HepG2 (cell line): ENCODE data around the gene DAB2IP. TPM values are rescaled to one million over a fixed set of nuclear protein-coding genes. Genes with fewer than 3 reads are reported as not detected.

Experiments
- DMTF1 ChIP-seq: sonication (generic); formaldehyde crosslinking; IDR thresholded peaks from 2 replicates; pipeline ENCODE4 v1.4.0; 2020; ENCODE audit warnings: mild to moderate bottlenecking, missing genetic modification reagents
- IKZF4 ChIP-seq: sonication (generic); formaldehyde crosslinking; IDR thresholded peaks from 2 replicates; pipeline ENCODE4 v1.5.1; 2020; ENCODE audit warnings: borderline replicate concordance, mild to moderate bottlenecking, low read depth, missing genetic modification reagents; ENCODE audit errors: not compliant biosample characterization
- PAX8 ChIP-seq: sonication (generic); formaldehyde crosslinking; IDR thresholded peaks from 2 replicates; pipeline ENCODE4 v1.8.0; 2022; ENCODE audit warnings: mild to moderate bottlenecking, missing genetic modification reagents, borderline replicate concordance
- POLR2AphosphoS2 ChIP-seq: IDR thresholded peaks from 2 replicates; pipeline ENCODE4 v1.6.1; 2011; ENCODE audit warnings: low read depth, low read length, improper control_type of control experiment
- RCOR2 ChIP-seq: IDR thresholded peaks from 2 replicates; pipeline ENCODE4 v1.6.1; 2016; ENCODE audit warnings: missing biosample characterization, missing genetic modification reagents
- RERE ChIP-seq: IDR thresholded peaks from 2 replicates; pipeline ENCODE4 v1.6.1; 2016; ENCODE audit warnings: low read depth, missing genetic modification reagents, missing compliant biosample characterization
- SRY ChIP-seq: sonication (generic); formaldehyde crosslinking; IDR thresholded peaks from 2 replicates; pipeline ENCODE4 v1.8.0; 2022; ENCODE audit warnings: mild to moderate bottlenecking, missing genetic modification reagents
- ZNF142 ChIP-seq: sonication (generic); formaldehyde crosslinking; IDR thresholded peaks from 2 replicates; pipeline ENCODE4 v1.4.0; 2020; ENCODE audit warnings: missing genetic modification reagents
- ZNF143 ChIP-seq: sonication (generic); formaldehyde crosslinking; IDR thresholded peaks from 2 replicates; pipeline ENCODE4 v1.4.0; 2020; ENCODE audit warnings: missing genetic modification reagents
- ZNF17 ChIP-seq: sonication (generic); formaldehyde crosslinking; IDR thresholded peaks from 2 replicates; pipeline ENCODE4 v1.5.0; 2020; ENCODE audit warnings: mild to moderate bottlenecking, missing genetic modification reagents
- ZNF230 ChIP-seq: sonication (generic); formaldehyde crosslinking; IDR thresholded peaks from 2 replicates; pipeline ENCODE4 v1.4.0; 2020; ENCODE audit warnings: mild to moderate bottlenecking, missing genetic modification reagents
- ZNF235 ChIP-seq: sonication (generic); formaldehyde crosslinking; IDR thresholded peaks from 2 replicates; pipeline ENCODE4 v1.8.1; 2023; ENCODE audit warnings: mild to moderate bottlenecking, missing genetic modification reagents, borderline replicate concordance
- ZNF552 ChIP-seq: sonication (generic); formaldehyde crosslinking; IDR thresholded peaks from 2 replicates; pipeline ENCODE4 v1.9.0; 2022; ENCODE audit warnings: missing genetic modification reagents, mild to moderate bottlenecking, borderline replicate concordance
- ZNF720 ChIP-seq: sonication (generic); formaldehyde crosslinking; IDR thresholded peaks from 2 replicates; pipeline ENCODE4 v1.4.0; 2020; ENCODE audit warnings: missing genetic modification reagents
- polyA plus RNA-seq, 8 experiments: library from polyadenylated mRNA; depleted of rRNA in 3 of 8; stranded (reverse) in 7 of 8; unstranded in 1 of 8; fragments of >200 nt; fragmentation: Illumina TruSeq in 4 of 8; extraction: Trizol in 4 of 8; gene quantifications; 2 replicates each; pipeline versions ENCODE4 v1.2.1 to v1.2.3, GENCODE V29; 2011 to 2016; ENCODE audit warnings: low read depth in 4 of 8, missing spikeins in 1 of 8, mixed read lengths in 1 of 8; ENCODE audit not compliant: insufficient read depth in 1 of 8
- total RNA-seq, 5 experiments: library from RNA; depleted of rRNA; stranded (reverse); fragments of >200 nt; fragmentation: Illumina TruSeq; extraction: Trizol; gene quantifications; 2 replicates each; pipeline ENCODE4 v1.2.3, GENCODE V29; 2016; ENCODE audit warnings: low read depth in 1 of 5

DAB2IP gene
- total and polyA plus RNA-seq, 2 of the 13 experiments (the other 11 are each of a cell fraction or from before 2014, with no cell fraction given), result 25.3 to 37.9 TPM

DNA sequence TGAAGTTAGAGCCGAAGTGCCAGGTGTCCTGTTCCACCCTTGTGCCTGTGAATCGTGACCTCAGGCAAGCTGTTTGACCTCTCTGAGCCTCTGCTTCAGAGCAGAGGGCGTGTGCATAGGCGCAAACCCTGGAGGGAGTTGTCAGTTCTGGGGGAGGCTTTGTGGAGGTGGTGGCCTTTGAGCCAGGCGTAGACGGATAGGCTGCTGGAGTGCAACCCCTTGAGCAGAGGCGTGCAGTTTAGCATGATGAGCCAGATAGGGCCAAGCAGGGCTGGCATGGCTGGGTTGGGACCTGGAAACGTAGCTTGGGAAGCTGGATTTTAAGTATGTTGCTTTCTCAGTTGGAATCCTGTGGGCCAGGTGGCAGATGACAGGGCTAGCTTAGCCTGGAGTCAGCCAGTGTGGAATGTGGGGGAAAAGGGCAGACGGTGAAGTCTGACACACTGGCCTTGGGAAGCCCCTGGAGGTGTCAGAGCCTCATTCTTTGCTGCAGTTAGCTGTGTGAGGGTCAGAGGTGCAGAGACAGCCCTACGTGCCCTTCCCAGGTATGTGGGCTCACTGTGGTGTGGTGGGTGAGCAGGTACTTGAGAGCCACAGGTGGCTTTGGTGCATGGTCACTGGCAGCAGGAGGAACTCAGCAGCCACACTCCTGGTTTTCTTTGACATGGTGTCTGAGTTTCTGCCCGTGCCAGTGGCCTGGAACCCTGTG, 93.4 kb downstream of the DAB2IP start (continued):
- TF ChIP-seq ZNF552 (CRISPR knock-in tag) (no peak), RCOR2 (no peak), RERE (no peak), ZNF230 (peak; percentile 13; the same call in 1 of the 2 replicates), ZNF235 (CRISPR knock-in tag) (no peak), ZNF17 (CRISPR knock-in tag) (no peak), PAX8 (no peak; the same call in 1 of the 2 replicates), ZNF143 (CRISPR knock-in tag) (0 out of 2 replicates have a peak, but pooled peaks have one; percentile 15), ZNF720 (CRISPR knock-in tag) (no peak), SRY (no peak), IKZF4 (no peak), POLR2AphosphoS2 (no peak), DMTF1 (CRISPR knock-in tag) (no peak), ZNF142 (no peak)
